ENCODE measurements around the gene FRMD1. TPM values are rescaled to one million over a fixed set of nuclear protein-coding genes. Genes with fewer than 3 reads are reported as not detected.

Gene FRMD1
- polyA plus RNA-seq, 1 experiment: not detected

GRCh38 chr6:168125429-168126001 lies 46.5 kb upstream of the FRMD1 start:
- H3K27me3 ChIP-seq (ENCODE audit: control insufficient read depth, insufficient read depth, low read length): no peaks in the 10 kb centered on the region
- CTCF ChIA-PET: no interaction called here
- POLR2A ChIA-PET: no interaction called here
- no peak for DNase-seq (ENCODE audit: low read depth, low spot score)
- no peak for TF ChIP-seq CTCF (IDR thresholded peaks at IDR 0.05; ENCODE audit: low read depth, low read length)
- no peak overlapping the region for H3K27ac ChIP-seq (ENCODE audit: low read depth, low read length)
- peaks cover 65% of the 10 kb centered on the region for H3K9me3 ChIP-seq (ENCODE audit: control insufficient read depth, insufficient read depth, low read length)
- H3K4me3 ChIP-seq (ENCODE audit: low read depth, low read length): no peak overlapping the region

- ChIA-PET POLR2A (no interaction called here), CTCF (no interaction called here)
- peaks cover 61% of the 10 kb centered on the region for H3K9me3 ChIP-seq (ENCODE audit: control insufficient read depth, insufficient read depth, low read length)
- H3K27me3 ChIP-seq (ENCODE audit: control insufficient read depth, insufficient read depth, low read length): no peaks in the 10 kb centered on the region
- H3K27ac ChIP-seq (ENCODE audit: low read depth, low read length): no peak overlapping the region
- DNase-seq (ENCODE audit: low read depth, low spot score): no peak
- H3K4me3 ChIP-seq (ENCODE audit: low read depth, low read length): no peak overlapping the region
- TF ChIP-seq CTCF (IDR thresholded peaks at IDR 0.05; ENCODE audit: low read depth, low read length): no peak
These were observed 45.9 kb upstream of the FRMD1 start for GRCh38 chr6:168124921-168125320.

- Histone ChIP-seq H3K27ac (ENCODE audit: low read depth, low read length) (no peak overlapping the region), H3K4me3 (ENCODE audit: low read depth, low read length) (no peak overlapping the region), H3K27me3 (ENCODE audit: control insufficient read depth, insufficient read depth, low read length) (no peaks in the 10 kb centered on the region), H3K9me3 (ENCODE audit: control insufficient read depth, insufficient read depth, low read length) (peaks cover 56% of the 10 kb centered on the region)
- no peak for DNase-seq (ENCODE audit: low read depth, low spot score)
- no peak for TF ChIP-seq CTCF (IDR thresholded peaks at IDR 0.05; ENCODE audit: low read depth, low read length)
- ChIA-PET CTCF (no interaction called here), POLR2A (no interaction called here)
These were observed 45.1 kb upstream of the FRMD1 start for GRCh38 chr6:168124158-168124557.

- ChIA-PET POLR2A (no interaction called here), CTCF (no interaction called here)
- no peak for DNase-seq (ENCODE audit: low read depth, low spot score)
- TF ChIP-seq CTCF (IDR thresholded peaks at IDR 0.05; ENCODE audit: low read depth, low read length): no peak
- Histone ChIP-seq H3K27ac (ENCODE audit: low read depth, low read length) (no peak overlapping the region), H3K4me3 (ENCODE audit: low read depth, low read length) (no peak overlapping the region), H3K27me3 (ENCODE audit: control insufficient read depth, insufficient read depth, low read length) (no peaks in the 10 kb centered on the region), H3K9me3 (ENCODE audit: control insufficient read depth, insufficient read depth, low read length) (peaks cover 51% of the 10 kb centered on the region)
These were observed 44.3 kb upstream of the FRMD1 start for GRCh38 chr6:168123165-168123911.

- H3K27ac ChIP-seq (ENCODE audit: low read depth, low read length): no peak overlapping the region
- ChIA-PET POLR2A (no interaction called here), CTCF (no interaction called here)
- no peak overlapping the region for H3K4me3 ChIP-seq (ENCODE audit: low read depth, low read length)
- H3K9me3 ChIP-seq (ENCODE audit: control insufficient read depth, insufficient read depth, low read length): peaks cover 43% of the 10 kb centered on the region
- DNase-seq (ENCODE audit: low read depth, low spot score): no peak
- no peaks in the 10 kb centered on the region for H3K27me3 ChIP-seq (ENCODE audit: control insufficient read depth, insufficient read depth, low read length)
- no peak for TF ChIP-seq CTCF (IDR thresholded peaks at IDR 0.05; ENCODE audit: low read depth, low read length)
These were observed 43.5 kb upstream of the FRMD1 start for GRCh38 chr6:168122521-168122920.

All from AG04450 (cell line).